Stimulated activated CD4-positive, alpha-beta T cell treated with anti-CD3 and anti-CD28 coated beads, Interleukin-1b, Interleukin-23, amount 100 ng/mL, for 24 hours (primary cell): ENCODE results near the gene RABGEF1.
"Not testable (repeated sequence)": the region's sequence is repeated elsewhere in the genome, so short reads cannot be mapped to it uniquely, and the experiment has no call there.

Source experiments
- DNase-seq, 4 experiments: peaks; one replicate each; pipeline ENCODE4 v3.0.0-alpha.2; 2020; ENCODE audit warnings: low read depth in 4 of 4, low spot score in 1 of 4

The RABGEF1 gene

GRCh38 chr7:66846096-66846445, 105.5 kb downstream of the RABGEF1 start:
- not testable (repeated sequence) for DNase-seq

GRCh38 chr7:66847523-66847855, 107.0 kb downstream of the RABGEF1 start:
- DNase-seq, result not testable (repeated sequence)

- no peak for DNase-seq
These were observed 107.6 kb downstream of the RABGEF1 start for GRCh38 chr7:66847879-66848790.

- DNase-seq, result no peak
These were observed 118.8 kb downstream of the RABGEF1 start for GRCh38 chr7:66859339-66859738.

- peak in 1 of 4 experiments; percentile 9 for DNase-seq
These were observed 119.5 kb downstream of the RABGEF1 start for GRCh38 chr7:66859794-66860645.

GRCh38 chr7:66860767-66861166, 120.2 kb downstream of the RABGEF1 start:
- DNase-seq, result no peak
